NCI-H128 (cell line): ENCODE results near the gene OCRL.
"Not testable (repeated sequence)": the region's sequence is repeated elsewhere in the genome, so short reads cannot be mapped to it uniquely, and the experiment has no call there.

Experiments used
- DNase-seq: peaks from one replicate; lab custom pipeline; 2025; ENCODE audit not compliant: unreplicated experiment; lab: John Stamatoyannopoulos, UW

Gene OCRL

GRCh38 chrX:129534816-129535578, 5.1 kb upstream of the OCRL start:
- no peak for DNase-seq

GRCh38 chrX:129540722-129541184, 694 bp downstream of the OCRL start:
- DNase-seq, result no peak

- no peak for DNase-seq
Observed at GRCh38 chrX:129544780-129545179, 4.7 kb downstream of the OCRL start.

GRCh38 chrX:129545408-129545807, 5.3 kb downstream of the OCRL start:
- no peak for DNase-seq

DNA sequence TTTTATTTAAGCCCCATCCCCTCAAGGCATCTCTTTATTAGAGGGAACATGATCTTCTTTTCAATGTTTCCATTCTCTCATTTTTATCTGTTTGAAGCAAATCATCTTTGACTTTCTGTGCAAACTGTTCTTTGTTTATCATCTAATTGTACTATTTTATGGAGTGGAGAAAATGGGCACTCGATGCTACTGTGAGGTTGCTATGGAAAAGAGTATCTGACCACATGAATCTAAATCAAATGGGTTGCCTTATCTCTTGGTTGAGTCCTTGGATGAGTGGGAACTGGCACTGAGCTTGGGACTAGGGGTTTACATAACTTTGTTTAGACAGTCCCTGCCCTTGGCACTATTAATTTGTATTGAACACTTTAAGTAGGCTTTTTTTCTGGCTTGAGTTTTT, 9.1 kb downstream of the OCRL start:
- DNase-seq, result no peak

- DNase-seq, result no peak
Observed at GRCh38 chrX:129553619-129554288, 13.7 kb downstream of the OCRL start.

DNA sequence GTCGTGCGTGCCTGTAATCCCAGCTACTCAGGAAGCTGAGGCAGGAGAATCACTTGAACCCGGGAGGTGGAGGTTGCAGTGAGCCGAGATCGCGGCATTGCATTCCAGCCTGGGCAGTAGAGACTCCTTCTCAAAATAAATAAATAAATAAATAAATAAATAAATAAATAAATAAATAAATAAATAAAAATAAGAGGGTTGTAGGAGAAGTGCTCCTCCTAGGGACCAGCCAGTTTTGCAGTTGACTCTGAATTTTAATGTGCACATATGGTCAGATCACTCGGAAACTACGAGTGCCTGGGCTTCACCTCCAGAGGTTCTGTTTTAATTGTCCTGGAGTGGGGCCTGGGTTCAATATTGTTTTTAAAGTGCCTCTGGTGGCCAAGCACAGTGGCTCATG, 14.8 kb downstream of the OCRL start:
- DNase-seq, result not testable (repeated sequence)

DNA sequence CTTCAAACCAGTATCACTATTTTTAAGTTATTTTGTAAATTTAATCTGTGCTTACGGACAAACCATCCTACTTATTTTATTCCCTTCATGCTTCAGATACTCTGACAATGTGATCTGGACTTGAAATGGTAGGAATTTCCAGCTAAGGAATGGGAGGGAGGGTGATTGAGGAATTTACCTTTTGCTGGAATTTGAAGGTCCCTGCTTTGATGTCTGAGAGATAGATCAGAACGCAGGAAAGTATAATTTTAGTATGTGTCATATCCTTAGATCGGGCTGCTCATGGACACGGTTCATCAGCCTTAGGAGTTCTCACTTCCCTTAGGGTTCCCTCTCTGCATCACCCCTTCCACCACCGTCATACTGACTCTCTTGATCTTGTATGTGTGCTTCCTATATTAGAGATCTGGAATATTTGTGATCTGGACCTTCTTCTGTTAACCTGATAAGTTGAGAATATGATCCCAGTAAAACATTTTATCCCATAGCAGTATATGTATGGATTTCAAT, 16.8 kb downstream of the OCRL start:
- DNase-seq, result no peak

GRCh38 chrX:129557844-129558480, 17.9 kb downstream of the OCRL start:
- no peak for DNase-seq

DNA sequence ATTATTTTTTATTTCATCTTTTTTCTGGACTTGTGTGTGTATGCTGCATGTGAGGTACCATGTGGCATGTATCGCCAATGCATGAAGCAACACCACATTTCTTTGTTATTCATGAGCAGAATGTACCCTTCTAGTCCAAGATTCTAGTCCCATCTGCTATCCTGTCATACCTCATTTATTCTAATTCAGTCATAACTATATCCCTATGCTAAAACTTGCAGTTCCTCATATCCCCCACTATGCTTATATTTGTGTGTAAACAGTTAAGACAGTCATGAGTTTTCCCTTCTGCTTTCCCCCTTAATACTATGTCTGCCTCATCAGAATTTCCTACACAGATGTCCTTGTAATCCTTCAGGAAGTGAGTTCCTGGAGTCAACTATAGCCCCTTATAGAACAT, 19.7 kb downstream of the OCRL start:
- no peak for DNase-seq

DNA sequence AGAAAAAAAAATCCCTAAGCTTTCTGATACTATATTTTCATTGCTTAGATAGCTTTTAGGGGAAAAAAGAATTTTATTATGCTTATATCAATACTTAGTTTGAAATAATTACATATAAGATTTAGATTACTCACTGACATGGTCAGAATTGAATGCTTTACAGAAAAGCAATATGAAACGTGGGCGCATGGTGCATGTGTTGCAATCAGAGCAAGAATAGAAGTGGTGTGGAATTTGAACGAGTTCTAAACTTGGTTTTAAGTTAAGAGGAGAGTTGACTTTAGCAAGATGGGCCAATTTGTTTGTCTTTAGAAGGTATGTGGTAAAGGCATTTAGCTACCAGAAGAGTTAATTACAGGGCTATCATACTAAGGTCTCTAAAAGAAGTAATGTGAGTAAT, 21.4 kb downstream of the OCRL start:
- DNase-seq, result no peak

DNA sequence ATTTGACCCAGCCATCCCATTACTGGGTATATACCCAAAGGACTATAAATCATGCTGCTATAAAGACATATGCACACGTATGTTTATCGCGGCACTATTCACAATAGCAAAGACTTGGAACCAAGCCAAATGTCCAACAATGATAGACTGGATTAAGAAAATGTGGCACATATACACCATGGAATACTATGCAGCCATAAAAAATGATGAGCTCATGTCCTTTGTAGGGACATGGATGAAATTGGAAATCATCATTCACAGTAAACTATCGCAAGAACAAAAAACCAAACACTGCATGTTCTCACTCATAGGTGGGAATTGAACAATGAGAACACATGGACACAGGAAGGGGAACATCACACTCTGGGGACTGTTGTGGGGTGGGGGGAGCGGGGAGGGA, 24.3 kb downstream of the OCRL start:
- DNase-seq, result not testable (repeated sequence)

DNA sequence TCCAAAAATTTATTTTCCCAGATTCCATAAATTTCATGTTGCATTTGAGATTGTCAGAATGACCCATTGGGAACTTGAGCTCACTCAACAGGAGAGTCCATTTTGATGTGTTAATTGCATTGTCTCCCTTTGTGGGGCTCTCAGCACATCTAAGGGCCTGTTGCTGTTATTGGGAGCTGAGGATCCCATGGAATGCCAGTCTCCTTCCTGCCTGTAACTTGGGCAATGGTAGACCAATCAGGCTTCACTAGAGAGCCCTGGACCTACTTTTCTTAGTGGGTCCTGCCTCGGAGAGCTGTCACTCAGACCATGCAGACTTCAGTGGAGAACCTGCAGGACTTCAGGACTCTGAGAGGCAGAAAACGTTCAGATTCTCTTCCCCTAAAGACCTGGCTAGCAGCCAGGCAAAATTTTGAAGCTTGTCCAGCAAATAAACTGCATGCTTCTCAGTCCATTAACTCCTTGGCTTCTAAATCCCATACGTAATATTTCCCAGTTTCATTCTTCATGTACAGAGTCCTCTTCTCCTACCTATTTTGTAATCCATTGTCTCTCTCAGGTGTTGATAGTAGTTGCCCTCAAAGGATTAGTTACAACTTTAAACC, 25.1 kb downstream of the OCRL start:
- no peak for DNase-seq

- no peak for DNase-seq
Observed at GRCh38 chrX:129566073-129566472, 26.0 kb downstream of the OCRL start.

- no peak for DNase-seq
Observed at GRCh38 chrX:129568349-129568748, 28.3 kb downstream of the OCRL start.

DNA sequence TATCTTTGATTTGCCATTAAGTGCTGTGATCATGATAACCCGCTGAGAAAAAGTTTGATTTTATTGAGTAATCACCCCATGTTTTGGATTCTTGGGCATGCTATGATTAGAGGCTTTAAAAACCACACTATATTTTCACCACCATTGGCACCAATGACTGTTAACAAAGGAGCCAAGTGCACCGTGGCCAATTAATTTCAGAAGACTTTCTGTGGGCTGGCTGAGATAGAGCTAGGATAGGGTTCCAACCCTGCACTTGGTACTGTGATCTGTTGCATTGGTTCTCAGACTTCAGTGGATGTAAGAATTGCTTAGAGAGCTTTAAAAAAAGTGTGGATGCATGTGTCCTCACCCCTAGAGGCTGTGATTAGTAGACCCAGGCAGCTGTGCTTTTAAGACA, 32.4 kb downstream of the OCRL start:
- no peak for DNase-seq

DNA sequence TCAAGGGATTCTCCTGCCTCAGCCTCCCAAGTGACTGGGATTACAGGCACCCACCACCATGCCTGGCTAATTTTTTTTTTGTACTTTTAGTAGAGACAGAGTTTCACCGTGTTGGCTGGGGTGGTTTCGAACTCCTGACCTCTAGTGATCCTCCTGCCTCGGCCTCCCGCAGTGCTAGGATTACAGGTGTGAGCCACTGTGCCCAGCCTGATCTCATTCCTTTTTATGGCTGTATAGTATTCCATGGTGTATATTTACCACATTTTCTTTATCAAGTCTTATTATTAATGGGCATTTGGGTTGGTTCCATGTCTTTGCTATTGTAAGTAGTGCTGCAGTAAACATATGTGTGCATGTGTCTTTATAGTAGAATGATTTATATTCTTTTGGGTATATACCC, 33.6 kb downstream of the OCRL start:
- DNase-seq, result not testable (repeated sequence)

GRCh38 chrX:129574214-129574613, 34.2 kb downstream of the OCRL start:
- DNase-seq, result no peak

DNA sequence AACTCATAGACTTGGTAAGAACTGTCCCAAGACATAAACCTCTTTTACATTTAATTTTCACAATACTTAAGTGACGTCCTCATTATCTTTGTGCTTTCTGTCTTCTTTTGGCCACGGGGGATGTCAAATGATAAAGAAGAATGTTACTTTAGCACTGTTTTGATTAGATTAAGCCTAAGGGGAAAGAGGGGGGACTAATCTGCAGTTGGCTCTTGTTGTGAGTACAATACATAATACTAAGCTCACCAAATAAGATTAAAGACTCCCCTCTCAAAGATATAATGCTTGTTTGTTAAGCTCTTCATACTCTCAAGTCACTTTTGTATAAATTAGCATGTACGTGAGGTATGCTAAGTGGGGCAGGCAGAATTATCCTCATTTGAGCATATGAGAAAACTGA, 36.5 kb downstream of the OCRL start:
- DNase-seq, result no peak

- DNase-seq, result no peak
Observed at GRCh38 chrX:129577473-129577872, 37.4 kb downstream of the OCRL start.

GRCh38 chrX:129577877-129578276, 37.8 kb downstream of the OCRL start:
- no peak for DNase-seq

GRCh38 chrX:129581904-129582303, 41.8 kb downstream of the OCRL start:
- no peak for DNase-seq
